Suppressor macrophage treated with lipopolysaccharide for 1 hour (primary cell): Measurements from ENCODE around the gene CREB5.

Experiments used
- DNase-seq, 3 donors: peaks; one replicate each; pipeline ENCODE4 v3.0.0-alpha.2; 2020 to 2022

The CREB5 gene

GRCh38 chr7:28836716-28837115 lies 424.4 kb downstream of the CREB5 start:
- peak; percentile 47 to 72 (median 64) for DNase-seq

DNA sequence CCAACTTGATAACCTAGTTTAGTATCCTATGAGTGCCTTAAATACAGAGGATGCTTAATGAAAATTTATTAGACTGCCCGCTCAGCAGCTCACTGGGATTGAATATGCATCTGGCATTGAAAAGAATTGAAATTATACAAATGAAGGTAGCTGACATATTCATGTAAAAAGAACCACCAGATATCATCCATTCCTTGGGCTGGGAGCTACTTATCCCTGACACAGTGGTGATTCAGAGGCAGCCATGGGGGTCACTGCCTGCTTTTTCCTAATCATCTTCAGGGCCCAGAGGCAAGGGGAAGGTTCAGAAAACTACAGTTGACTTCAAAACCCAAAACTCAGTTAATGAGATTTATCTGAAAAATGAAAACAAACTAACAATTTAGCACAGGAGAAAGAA lies 424.9 kb downstream of the CREB5 start:
- DNase-seq: no peak

DNA sequence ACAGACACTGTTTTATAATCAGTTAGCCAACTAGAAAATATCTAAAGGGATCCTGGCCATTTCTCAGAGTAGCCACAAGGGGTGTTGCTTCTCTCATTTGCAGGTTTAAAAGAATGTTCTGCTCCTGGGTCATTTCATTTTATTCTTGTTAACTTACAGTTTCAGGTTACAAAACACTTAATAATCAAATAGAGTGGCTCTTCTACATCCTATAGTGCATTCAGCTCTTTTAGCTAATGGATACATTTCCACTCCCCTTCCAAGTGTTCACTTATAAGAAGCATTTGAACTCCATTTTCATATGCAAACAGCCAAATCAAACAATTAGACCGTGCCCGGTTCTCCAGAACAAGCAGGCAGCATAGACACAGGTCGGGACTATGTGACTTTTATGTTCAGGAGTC lies 428.3 kb downstream of the CREB5 start:
- DNase-seq: peak in 1 of 3 donors; percentile 22

- no peak for DNase-seq
These were observed 429.4 kb downstream of the CREB5 start for GRCh38 chr7:28841766-28842165.

GRCh38 chr7:28842769-28843295 lies 430.5 kb downstream of the CREB5 start:
- DNase-seq: no peak

GRCh38 chr7:28845106-28845505 lies 432.8 kb downstream of the CREB5 start:
- DNase-seq: no peak

- DNase-seq: no peak
These were observed 434.9 kb downstream of the CREB5 start for GRCh38 chr7:28847176-28847575.

- DNase-seq: no peak
These were observed 435.4 kb downstream of the CREB5 start for GRCh38 chr7:28847681-28848080.

DNA sequence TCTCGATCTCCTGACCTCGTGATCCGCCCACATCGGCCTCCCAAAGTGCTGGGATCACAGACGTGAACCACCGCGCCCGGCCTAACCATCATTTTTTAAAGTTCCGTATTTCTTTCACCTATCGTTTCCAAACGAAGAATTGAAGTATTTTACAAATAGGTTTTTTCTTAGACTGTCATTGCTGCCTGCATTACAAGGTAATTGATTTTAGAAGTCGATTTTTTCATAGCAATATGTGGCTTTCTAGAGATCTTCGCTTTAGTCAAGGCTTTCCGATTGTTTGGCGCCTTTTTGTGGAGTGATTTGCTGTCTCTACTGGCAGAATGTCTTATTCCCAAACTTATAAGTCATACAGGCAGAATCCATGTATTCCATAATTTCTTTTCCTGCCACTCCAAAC lies 436.6 kb downstream of the CREB5 start:
- no peak for DNase-seq

GRCh38 chr7:28850699-28851098 lies 438.4 kb downstream of the CREB5 start:
- no peak for DNase-seq

DNA sequence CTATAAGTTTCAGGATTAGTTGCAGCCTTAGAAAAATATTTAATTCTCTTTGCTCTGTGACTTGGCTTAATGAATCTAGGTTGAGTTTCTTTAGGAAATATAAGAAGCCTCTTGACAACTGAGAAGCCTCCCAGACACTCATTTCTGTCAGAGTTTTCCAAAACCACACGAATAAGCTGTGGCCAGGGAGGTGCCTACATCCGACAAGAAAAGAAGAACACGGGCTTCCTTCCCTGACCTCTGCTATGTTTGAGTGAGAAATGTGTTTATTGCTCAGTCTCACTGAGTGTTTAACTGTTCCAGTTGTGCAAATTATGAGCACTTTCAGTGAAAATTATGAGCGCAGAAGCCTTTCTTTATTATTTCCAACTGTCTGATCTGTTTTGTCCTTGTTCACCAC lies 440.8 kb downstream of the CREB5 start:
- DNase-seq: peak in 2 of 3 donors; percentile 20 to 30

- peak; percentile 75 to 88 (median 87) for DNase-seq
These were observed 441.8 kb downstream of the CREB5 start for GRCh38 chr7:28853834-28854749.

GRCh38 chr7:28854750-28855074 lies 442.4 kb downstream of the CREB5 start:
- DNase-seq: no peak

DNA sequence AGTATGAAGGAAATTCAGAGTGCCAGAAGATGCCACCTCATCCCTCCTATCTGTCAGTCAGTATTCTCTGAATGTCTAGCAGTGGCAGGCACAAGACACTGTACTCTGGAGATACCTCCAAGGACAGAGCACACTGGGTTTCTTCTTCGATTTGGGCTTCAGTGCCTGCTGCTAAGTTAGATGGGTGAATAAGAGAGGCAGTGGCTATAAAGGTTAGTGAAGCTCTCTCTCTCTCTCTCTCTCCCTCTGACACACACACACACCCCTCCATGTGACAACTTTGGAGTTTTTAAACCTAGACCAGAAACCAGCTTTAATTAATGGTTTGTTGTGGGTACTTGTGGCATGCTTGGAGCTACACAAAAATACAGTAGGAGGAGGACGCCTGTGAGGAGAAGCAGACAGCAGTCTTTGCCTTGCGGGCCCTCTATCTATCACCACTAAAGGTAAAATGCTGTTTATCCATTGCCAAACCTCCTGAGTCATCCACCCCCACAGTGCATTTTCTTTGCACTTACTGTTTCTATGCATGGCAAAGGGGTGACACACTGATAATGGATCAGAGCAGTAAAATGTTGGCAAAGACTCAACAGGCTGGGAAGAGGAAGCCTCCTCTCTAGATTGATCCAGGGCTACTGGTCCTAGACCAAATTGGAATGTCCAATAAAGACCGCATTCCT lies 443.4 kb downstream of the CREB5 start:
- DNase-seq: peak in 2 of 3 donors; percentile 21 to 41

GRCh38 chr7:28856656-28857055 lies 444.3 kb downstream of the CREB5 start:
- DNase-seq: no peak

- no peak for DNase-seq
These were observed 445.9 kb downstream of the CREB5 start for GRCh38 chr7:28858206-28858605.

- DNase-seq: no peak
These were observed 446.6 kb downstream of the CREB5 start for GRCh38 chr7:28858895-28859294.

GRCh38 chr7:28861825-28862224 lies 449.5 kb downstream of the CREB5 start:
- DNase-seq: no peak

GRCh38 chr7:28862595-28863272 lies 450.4 kb downstream of the CREB5 start:
- no peak for DNase-seq

- DNase-seq: no peak
These were observed 453.4 kb downstream of the CREB5 start for GRCh38 chr7:28865601-28866144.

DNA sequence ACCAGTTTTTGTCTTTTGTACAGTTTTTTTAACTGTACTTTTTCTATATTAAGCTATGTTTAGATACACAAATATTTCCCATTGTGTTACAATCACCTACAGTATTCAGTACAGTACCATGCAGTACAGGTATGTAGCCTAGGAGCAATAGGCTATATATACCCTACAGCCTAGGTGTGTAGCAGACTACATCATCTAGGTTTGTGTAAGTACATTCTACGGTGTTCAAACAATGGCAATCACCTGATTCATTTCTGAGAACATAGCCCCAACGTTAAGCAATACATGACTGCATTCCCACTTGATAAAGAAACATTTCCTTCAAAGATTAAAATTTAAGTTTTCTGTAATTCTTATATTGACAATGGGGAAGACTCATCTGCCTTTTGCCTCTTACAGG lies 456.4 kb downstream of the CREB5 start:
- no peak for DNase-seq

- DNase-seq: no peak
These were observed 458.8 kb downstream of the CREB5 start for GRCh38 chr7:28871077-28871476.

DNA sequence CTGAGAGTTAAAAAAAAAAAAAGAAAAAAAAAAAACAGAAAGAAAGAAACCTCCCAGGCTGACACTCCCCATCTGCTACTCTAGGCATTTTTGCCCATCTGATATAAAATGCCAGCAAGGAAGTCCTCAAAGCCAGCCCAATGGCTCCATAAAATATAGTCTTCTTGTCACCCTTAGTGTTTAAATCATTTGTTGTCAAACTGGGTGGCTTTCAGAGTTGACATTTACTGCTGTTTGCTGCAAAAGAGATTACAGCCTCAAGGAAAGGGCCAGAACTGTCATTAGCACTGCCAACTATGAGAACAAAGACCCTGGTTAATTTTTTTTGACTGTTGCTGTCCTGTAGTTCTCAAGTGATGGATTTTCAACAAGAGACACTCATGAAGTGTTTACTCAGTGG lies 459.3 kb downstream of the CREB5 start:
- no peak for DNase-seq
